Neural crest cell (in vitro differentiated cells): ENCODE data around the gene ZNF418. TPM values are rescaled to one million over a fixed set of nuclear protein-coding genes. Genes with fewer than 3 reads are reported as not detected.

Experiments used
- DNase-seq: peaks from one replicate; pipeline ENCODE4 v3.0.0; 2021; ENCODE audit warnings: low read depth, mixed read lengths, low spot score
- H3K27ac Mint-ChIP-seq: one replicate; pipeline ENCODE4 v1.8.0; 2021; ENCODE audit warnings: mild to moderate bottlenecking, mixed read lengths; ENCODE audit not compliant: unreplicated experiment
- H3K27me3 Mint-ChIP-seq: 2 replicates; pipeline ENCODE4 v1.8.0; 2021; ENCODE audit warnings: low read depth, mild to moderate bottlenecking, mixed read lengths
- H3K36me3 Mint-ChIP-seq: 2 replicates; pipeline ENCODE4 v1.8.0; 2021; ENCODE audit warnings: low read depth, mild to moderate bottlenecking, mixed read lengths
- H3K4me1 Mint-ChIP-seq: 2 replicates; pipeline ENCODE4 v1.8.0; 2021; ENCODE audit warnings: mixed read lengths
- H3K4me3 Mint-ChIP-seq: one replicate; pipeline ENCODE4 v1.8.0; 2021; ENCODE audit warnings: mild to moderate bottlenecking, mixed read lengths
- H3K9me3 Mint-ChIP-seq: 2 replicates; pipeline ENCODE4 v1.8.0; 2021; ENCODE audit warnings: mixed read lengths
- total RNA-seq: library from RNA; stranded (reverse); gene quantifications from 2 replicates; pipeline ENCODE4 v1.2.1, GENCODE V29; 2021
- TF ChIP-seq, protein P1 (sequence below): fragments of 200-600 bp; sonication (generic); conservative IDR thresholded peaks from 2 replicates; pipeline ENCODE4 v1.5.0; 2021; ENCODE audit warnings: antibody characterized with exemption, mild to moderate bottlenecking

ZNF418 gene
- total RNA-seq, 1 donor from 2014 or later, result 21.7 TPM

DNA sequence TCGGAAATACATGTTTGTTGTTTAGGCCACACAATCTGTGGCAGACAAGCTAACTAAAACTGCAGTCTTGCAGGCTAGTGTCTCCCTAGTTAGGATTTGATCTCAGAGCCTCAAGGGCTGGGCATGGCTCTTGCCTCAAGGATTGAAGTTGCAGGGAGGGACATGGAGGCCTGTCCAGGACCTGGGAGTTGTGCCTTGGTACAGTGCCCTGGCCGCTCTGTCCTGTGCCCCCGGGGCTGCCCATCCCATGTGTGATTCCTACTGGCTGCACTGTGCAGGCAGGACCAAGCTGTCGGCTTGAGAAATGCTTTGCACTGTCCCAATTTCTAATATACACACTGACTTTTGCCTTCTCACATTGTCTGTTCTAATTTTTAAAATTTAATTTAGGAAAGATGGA, 19.8 kb upstream of the ZNF418 start:
- H3K27ac Mint-ChIP-seq, result no peak overlapping the region
- peaks cover 19% of the 10 kb centered on the region for H3K9me3 Mint-ChIP-seq
- H3K4me3 Mint-ChIP-seq, result no peak overlapping the region
- no peaks in the 10 kb centered on the region for H3K4me1 Mint-ChIP-seq
- TF ChIP-seq, protein P1, sequence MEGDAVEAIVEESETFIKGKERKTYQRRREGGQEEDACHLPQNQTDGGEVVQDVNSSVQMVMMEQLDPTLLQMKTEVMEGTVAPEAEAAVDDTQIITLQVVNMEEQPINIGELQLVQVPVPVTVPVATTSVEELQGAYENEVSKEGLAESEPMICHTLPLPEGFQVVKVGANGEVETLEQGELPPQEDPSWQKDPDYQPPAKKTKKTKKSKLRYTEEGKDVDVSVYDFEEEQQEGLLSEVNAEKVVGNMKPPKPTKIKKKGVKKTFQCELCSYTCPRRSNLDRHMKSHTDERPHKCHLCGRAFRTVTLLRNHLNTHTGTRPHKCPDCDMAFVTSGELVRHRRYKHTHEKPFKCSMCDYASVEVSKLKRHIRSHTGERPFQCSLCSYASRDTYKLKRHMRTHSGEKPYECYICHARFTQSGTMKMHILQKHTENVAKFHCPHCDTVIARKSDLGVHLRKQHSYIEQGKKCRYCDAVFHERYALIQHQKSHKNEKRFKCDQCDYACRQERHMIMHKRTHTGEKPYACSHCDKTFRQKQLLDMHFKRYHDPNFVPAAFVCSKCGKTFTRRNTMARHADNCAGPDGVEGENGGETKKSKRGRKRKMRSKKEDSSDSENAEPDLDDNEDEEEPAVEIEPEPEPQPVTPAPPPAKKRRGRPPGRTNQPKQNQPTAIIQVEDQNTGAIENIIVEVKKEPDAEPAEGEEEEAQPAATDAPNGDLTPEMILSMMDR, result no peak
- no peaks in the 10 kb centered on the region for H3K27me3 Mint-ChIP-seq
- no peak for DNase-seq
- peaks cover 24% of the 10 kb centered on the region for H3K36me3 Mint-ChIP-seq

GRCh38 chr19:57949702-57950101, 14.5 kb upstream of the ZNF418 start:
- Mint-ChIP-seq H3K4me1 (peaks cover 21% of the 10 kb centered on the region), H3K9me3 (peaks cover 23% of the 10 kb centered on the region), H3K27ac (no peak overlapping the region), H3K27me3 (peaks cover 3% of the 10 kb centered on the region), H3K36me3 (peaks cover 35% of the 10 kb centered on the region), H3K4me3 (no peak overlapping the region)
- DNase-seq, result no peak
- TF ChIP-seq, protein P1, result no peak

DNA sequence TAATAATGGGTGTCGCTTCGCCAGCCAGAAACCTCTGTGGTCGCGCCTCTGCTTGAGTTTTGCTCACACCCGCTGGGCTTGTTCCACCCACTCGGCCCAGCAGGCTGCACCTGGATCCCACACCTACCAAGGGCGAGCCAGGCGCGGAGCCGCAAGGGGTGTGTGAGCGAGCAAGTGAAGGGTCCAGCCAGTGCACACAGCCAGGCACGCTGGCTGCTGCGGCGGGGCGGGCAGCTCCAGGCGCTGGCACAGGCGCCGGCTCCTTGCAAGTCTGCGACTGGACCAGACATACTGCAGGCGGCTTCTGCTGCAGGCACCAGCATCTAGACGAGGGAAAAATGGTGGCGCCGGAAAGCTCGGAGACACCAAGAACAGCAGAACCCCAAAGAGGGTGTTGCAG, 14.1 kb upstream of the ZNF418 start:
- H3K36me3 Mint-ChIP-seq, result peaks cover 39% of the 10 kb centered on the region
- no peak overlapping the region for H3K27ac Mint-ChIP-seq
- DNase-seq, result no peak
- peaks cover 23% of the 10 kb centered on the region for H3K9me3 Mint-ChIP-seq
- no peak overlapping the region for H3K4me3 Mint-ChIP-seq
- TF ChIP-seq, protein P1, result no peak
- H3K27me3 Mint-ChIP-seq, result peaks cover 3% of the 10 kb centered on the region
- peaks cover 21% of the 10 kb centered on the region for H3K4me1 Mint-ChIP-seq

GRCh38 chr19:57947419-57948134, 12.4 kb upstream of the ZNF418 start, which contains the start of gene ZNF256:
Gene ZNF256 (minus strand): TSS chr19:57947706. CDS start chr19:57947474, 232 bp downstream.
- Mint-ChIP-seq H3K27me3 (peaks cover 3% of the 10 kb centered on the region), H3K4me3 (peak within 1 kb of the TSS; percentile 99), H3K36me3 (peaks cover 52% of the 10 kb centered on the region), H3K27ac (peak within 1 kb of the TSS; percentile 97), H3K9me3 (peaks cover 39% of the 10 kb centered on the region), H3K4me1 (peaks cover 21% of the 10 kb centered on the region)
- DNase-seq, result peak; percentile 97
- TF ChIP-seq, protein P1, result peak; percentile 77

GRCh38 chr19:57947088-57947418, 11.9 kb upstream of the ZNF418 start:
- no peak for DNase-seq
- H3K36me3 Mint-ChIP-seq, result peaks cover 57% of the 10 kb centered on the region
- H3K27me3 Mint-ChIP-seq, result peaks cover 3% of the 10 kb centered on the region
- peaks cover 21% of the 10 kb centered on the region for H3K4me1 Mint-ChIP-seq
- TF ChIP-seq, protein P1, result no peak
- H3K9me3 Mint-ChIP-seq, result peaks cover 42% of the 10 kb centered on the region
- H3K27ac Mint-ChIP-seq, result no peak overlapping the region
- peak overlapping the region; percentile 67 for H3K4me3 Mint-ChIP-seq
